GM18867 (cell line): ENCODE data around the gene INHBC.
A peak's percentile ranks its signal among the peaks of the same experiment; 100 is the strongest.
"Not testable (repeated sequence)": the region's sequence is repeated elsewhere in the genome, so short reads cannot be mapped to it uniquely, and the experiment has no call there.

Source experiments
- ATAC-seq: cut with Tn5 transposase; IDR thresholded peaks from one replicate; pipeline ENCODE4 v1.9.1; 2021; ENCODE audit warnings: mild to moderate bottlenecking, moderate library complexity; ENCODE audit not compliant: unreplicated experiment

Gene INHBC

DNA sequence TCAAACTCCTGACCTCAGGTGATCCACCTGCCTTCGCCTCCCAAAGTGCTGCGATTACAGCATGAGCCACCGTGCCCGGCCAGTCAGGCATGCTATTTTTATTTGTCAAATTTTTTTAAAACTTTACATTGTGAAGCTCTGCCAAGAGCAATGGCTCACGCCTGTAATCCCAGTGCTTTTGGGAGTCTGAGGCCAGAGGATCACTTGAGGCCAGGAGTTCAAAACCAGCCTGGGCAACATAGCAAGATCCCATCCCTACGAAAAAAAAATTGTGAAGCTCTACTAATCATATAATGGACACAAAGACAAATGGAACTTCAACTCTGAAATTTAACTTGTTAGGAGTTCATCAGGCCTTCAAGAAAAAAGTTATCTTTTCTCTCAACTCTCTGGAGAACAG, 5.6 kb upstream of the INHBC start:
- no peak for ATAC-seq

DNA sequence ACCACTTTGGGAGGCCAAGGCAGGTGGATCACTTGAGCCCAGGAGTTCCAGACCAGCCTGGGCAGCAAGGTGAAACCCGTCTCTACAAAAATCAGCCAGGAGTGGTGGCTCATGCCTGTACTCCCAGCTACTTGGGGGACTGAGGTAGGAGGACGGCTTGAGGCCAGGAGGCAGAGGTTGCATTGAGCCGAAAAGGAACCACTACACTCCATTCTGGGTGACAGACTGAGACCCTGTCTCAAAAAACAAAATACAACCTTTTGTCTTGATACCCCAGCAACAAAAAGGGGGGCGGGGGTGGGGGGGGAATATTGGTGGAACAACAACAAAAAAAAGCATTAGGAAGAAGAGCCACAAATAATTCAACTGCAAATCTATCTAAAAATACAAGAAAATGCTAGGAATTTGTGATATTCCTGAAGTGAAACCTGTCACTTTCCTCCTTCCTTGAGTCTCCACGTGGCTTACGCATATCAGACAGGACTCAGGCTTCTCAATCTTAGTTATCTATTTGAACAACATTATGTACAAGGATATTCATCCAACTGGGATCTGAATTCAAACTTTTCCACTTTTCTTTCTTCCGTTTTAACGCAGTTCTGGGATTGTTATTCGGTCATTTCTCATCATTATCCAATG, 5.0 kb upstream of the INHBC start:
- no peak for ATAC-seq

DNA sequence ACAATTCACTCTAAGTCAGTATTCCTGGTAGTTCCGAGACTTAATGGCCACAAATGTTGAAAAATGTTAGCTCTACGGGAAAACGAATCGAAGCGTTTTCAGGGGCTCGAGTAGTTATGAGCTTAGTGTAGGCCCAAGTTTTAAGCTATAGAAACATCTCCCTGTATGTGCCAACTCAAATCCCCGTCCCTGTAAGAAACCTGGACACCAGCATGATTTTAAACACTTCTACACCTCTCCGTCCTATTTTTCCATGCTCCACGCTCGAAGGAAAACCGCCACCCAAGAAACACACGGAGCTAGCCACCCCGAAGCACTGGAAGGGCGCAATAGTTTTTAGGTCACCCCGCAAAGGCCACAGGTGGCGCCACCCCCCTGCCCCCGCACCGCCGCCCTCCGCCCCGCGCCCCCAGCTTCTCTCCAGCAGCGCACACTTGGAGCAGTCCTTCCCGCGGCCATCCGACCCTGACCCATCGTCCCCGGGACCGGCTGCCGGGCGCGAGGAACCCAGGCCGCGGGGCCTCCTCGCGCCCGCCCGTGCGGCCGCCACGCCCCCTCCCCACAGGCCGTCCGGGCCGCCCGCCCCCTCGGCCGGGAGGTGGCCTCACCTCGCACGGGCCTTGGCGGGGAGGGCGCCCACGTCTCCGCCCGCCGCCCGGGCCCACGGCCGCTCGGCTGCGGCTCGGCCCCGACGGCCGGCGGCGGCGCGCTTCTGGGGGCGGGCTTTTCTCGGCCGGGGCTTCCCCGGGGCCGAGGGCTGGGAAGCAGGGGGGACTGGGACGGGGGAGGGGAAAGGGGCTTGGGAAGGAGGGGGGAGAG, 4.3 kb upstream of the INHBC start:
- ATAC-seq: peak; percentile 63

DNA sequence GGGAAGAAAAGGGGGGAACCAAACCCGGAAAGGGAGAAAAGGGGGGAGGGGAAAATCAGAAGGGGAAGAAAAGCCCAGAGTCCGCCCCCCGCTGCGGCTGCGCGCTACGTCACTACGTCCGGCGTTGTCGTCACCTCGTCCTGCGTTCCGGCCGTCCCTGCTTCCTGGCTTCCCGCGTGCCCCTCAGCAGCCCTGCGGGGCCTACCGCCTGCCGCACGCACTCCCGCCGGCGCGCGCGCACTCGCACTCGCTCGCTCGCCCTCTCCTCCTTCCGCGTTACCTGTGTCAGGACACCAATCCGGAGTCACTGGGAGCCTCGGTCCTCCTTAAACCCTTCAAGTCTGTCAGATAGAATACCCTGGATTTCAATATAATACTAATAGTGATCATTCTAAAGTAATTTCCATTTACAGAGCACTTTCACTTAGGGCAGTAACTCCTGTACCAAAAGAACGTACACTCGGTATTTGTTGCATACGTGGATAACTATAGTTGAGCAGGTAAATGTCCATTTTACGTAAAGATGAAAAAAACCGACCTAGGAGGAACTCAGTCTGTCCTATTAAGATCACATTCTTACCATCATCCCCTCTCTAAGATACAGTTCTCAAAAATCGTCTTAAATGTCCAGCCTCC, 3.5 kb upstream of the INHBC start, which contains the start of gene R3HDM2:
TSS of gene R3HDM2 (minus strand) at position 113 of the 636 bp plus-strand sequence. CDS start 120,615 bp downstream, outside the sequence.
- peak; percentile 93 for ATAC-seq

DNA sequence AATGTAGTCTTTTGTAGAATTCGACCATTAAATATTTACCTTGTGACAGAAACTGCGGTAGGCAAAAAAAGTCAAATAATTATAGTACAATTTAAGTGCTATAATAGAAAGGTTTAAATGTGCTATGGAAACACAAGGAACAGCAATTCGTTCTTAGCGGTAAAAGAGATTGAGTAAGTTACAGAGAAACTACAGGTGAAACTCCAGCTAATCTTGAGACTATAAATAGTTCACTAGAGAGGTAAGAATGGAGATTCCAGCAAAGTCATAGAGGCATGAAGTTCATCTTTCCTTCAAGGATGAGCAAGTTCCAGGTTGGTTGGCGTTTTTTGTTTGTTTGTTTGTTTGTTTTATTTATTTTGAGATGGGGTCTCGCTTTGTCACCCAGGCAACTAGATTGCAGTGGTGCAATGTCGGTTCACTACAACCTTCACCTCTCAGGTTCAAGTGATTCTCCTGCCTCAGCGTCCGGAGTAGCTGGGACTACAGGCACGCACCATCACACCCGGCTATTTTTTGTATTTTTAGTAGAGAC, 2.9 kb upstream of the INHBC start:
- ATAC-seq: no peak

DNA sequence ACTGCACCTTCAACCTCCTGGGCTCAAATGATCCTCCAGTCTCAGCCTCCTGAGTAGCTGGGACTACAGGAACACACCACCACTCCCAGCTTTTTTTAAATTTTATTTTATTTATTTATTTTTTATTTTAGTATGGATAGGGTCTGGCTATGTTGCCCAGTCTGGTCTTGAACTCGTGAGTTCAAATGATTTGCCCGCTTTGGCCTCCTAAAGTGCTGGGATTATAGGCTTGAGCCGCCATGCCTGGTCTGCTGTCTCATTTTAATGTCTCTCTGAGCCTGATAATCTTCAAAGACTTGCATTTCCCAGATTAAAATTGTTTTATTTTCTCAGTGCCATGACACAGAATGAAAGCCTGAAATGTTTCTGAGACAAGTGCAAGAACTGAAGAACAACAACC, 1.2 kb upstream of the INHBC start:
- ATAC-seq: no peak

DNA sequence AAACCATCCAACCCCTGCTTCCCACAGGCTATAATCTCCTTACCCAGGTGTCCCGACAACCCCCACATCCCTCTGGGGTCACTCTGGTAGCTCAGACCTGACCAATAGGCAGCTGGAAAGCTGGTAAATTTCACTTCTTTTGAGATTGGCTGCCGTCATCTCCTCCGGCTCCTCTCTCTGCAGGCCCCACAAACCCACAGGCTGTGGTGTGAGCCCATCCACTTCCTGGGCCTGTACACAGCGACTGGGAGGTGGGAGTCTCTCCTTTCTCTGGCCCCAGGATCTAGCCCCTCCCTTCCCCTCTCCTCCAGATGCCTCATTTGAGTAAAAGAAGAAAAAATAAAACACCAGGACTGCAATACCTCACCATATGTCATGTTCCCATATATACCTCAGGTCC, 709 bp downstream of the INHBC start:
- ATAC-seq: no peak

DNA sequence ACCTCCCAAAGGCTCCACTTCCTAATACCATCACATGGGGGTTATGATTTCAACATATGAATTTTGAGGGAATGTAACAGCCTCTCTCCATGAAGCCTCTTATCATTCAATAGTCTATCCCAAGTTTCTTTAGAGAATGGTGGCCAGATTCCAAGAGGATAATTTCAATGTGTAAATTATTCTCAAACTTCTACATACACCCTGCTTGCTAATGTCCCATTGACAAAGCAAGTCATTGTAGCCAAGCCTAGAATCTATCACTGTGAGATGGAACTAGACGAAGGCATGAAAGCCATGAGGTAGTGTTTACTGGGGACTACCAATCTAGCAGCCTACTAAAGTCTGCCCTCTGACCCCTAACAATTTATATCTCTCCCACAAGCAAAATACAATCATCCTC, 3.8 kb downstream of the INHBC start:
- ATAC-seq: no peak

DNA sequence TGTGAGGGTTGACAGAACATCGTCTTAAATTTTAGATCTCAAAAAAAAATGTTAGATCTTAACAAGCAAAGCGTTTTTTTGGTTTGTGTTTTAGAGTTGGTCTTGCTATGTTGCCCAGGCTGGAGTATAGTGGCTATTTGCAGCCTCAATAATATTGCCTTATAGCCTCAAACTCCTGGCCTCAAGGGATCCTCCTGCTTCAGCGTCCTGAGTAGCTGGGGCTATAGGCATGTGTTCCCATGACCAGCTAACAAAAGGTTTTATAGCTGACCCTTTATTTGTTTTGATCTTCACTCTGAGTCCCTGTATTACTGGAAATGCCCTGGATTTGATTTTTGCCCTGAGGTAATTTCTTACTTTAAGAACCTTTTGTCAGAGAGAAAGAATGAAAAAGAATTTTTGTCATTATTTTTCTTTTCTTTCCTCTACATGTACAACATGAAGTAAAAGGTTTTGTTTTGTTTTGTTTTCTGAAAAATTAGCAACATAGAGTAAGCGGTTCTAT, 5.2 kb downstream of the INHBC start:
- no peak for ATAC-seq

DNA sequence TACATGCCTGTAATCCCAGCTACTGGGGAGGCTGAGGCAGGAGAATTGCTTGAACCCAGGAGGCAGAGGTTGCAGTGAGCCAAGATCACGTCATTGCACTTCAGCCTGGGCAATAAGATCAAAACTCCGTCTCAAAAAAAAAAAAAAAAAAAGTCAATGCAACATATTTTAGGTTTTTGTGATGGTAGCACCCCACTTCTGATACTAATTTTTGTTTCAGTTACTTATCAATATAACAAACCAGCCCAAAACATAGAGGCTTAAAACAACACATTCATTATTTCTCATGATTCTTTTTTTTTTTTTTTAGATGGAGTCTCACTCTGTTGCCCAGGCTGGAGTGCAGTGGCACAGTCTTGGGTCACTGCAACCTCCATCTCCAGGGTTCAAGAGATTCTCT, 6.8 kb downstream of the INHBC start:
- not testable (repeated sequence) for ATAC-seq

DNA sequence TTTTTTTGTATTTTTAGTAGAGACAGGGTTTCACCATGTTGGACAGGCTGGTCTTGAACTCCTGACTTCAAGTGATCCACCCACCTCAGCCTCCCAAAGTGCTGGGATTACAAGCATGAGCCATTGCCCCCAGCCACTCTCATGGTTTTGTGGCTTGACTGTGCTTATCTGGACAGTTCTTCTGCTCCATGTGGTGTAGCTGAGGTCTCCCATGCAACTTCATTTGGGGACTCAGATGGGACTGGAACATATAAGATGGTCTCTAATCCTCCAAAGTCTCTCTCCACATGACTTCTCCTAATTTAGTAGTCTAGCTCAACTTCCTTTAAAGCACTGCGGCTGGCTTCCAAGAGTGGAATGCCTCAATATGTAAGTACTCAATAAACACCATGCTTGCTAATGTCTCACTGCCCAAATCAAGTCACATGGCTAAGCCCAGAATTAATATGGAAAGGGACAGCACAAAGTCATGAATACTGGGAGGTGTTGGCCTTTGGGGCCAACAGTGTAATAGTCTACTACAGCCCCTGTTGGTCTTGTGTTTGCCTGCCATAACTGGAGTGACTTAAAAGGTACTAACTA, 7.4 kb downstream of the INHBC start:
- ATAC-seq: no peak

DNA sequence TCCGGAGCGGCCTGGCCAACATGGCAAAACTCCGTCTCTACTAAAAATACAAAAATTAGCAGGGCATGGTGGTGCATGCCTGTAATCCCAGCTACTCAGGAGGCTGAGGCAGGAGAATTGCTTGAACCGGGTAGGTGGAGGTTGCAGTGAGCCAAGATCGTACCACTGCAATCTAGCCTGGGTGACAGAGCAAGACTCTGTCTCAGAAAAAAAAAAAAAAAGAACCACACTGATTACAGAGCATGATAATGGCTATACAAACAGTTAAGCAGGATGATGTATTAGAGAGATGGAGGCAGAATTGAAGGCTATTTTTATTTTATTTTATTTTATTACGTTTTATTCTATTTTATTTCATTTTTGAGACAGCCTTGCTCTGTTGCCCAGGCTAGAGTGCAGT, 9.8 kb downstream of the INHBC start:
- not testable (repeated sequence) for ATAC-seq

DNA sequence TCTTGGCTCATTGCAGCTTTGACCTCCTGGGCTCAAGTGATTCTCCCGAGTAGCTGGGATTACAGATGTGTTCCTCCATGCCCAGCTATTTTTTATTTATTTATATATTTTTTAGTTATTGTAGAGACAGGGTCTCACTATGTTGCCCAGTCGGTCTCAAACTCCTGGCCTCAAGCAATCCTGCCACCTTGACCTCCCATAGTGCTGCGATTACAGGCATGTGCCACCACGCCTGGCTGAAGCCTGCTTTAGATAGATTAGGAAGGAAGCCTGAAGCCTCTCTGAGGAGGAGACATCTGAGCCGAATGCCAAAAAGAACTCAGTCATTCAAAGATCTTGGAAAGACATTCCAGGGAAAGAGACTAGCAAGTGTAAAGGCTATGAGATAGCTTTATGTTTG, 10.2 kb downstream of the INHBC start:
- ATAC-seq: no peak

DNA sequence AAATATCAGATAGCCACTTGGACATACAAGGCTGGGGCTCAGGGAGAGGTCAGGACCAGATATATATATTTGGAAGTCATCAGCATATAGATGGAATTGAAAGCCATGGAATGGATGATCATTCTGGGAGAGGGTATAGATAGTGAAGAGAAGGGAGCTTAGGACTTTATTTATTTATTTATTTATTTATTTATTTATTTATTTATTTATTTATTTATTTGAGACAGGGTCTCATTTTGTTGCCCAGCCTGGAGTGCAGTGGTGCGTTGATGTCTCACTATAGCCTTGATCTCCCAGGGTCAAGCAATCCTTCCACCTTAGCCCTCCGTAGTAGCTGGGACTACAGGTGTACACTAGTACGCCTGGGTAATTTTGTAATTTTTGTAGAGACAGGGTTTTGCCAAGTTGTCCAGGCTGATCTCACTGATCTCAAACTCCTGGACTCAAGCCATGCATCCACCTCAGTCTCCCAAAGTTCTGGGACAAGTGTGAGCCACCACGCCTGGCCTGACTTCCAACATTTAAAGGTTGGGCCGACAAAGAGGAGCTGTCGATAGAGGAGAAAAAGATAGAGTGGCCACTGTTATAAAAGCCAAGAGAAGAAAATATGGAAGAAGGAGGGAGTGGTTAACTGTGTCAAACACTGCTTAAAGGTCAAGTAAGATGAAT, 11.8 kb downstream of the INHBC start:
- ATAC-seq: no peak

DNA sequence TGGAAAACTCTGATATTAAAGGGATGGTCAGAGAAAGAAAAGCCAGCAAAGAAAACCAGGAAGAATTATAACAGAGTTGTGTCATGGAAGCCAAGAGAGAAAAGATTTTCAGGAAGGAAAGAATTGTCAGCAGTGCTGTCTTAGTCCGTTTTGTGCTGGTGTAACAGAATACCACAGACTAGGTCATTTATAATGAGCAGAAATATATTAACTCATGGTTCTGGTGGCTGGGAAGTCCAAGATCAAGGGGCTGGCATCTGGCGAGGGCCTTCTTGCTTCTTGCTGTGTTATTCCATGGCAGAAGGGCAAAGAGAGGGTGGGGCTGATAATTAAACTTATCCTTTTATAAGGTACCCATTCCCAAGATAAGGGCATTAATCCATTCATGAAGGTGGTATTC, 14.1 kb downstream of the INHBC start:
- ATAC-seq: no peak

DNA sequence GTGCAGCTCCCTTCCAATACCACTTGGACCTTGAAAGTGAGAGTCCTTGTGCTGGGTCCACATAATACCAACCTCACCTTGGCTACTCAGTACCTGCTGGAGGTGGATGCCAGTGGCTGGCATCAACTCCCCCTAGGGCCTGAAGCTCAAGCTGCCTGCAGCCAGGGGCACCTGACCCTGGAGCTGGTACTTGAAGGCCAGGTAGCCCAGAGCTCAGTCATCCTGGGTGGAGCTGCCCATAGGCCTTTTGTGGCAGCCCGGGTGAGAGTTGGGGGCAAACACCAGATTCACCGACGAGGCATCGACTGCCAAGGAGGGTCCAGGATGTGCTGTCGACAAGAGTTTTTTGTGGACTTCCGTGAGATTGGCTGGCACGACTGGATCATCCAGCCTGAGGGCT, 14.8 kb downstream of the INHBC start:
- ATAC-seq: no peak

DNA sequence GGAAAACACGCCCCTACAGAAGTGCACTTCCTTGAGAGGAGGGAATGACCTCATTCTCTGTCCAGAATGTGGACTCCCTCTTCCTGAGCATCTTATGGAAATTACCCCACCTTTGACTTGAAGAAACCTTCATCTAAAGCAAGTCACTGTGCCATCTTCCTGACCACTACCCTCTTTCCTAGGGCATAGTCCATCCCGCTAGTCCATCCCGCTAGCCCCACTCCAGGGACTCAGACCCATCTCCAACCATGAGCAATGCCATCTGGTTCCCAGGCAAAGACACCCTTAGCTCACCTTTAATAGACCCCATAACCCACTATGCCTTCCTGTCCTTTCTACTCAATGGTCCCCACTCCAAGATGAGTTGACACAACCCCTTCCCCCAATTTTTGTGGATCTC, 15.5 kb downstream of the INHBC start:
- no peak for ATAC-seq

DNA sequence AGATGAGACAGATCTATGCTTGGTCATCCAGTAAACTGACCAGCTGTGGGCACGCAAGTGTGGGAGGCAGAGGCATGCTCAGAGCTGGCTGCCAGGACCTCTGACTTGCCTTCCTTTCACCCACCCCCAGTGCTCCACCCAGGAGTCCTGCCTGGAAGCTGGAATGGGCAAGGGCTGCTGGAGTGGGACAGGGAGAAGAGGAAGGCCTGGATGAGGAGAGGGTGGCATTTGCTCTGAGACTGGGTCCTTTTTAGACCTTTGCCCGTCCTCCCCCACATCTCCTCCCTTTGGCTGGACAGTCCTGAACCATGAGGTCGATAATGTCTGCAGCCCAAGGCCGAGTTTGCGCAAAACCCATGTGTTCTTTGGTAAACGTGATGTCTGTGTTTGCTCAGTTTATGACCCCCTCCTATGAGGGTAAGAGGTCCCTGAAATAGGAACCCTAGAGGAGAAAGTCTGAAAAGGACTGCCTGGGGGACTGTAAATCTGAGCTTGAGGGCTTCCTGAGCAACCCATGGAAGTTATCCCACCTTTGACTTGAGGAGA, 16.7 kb downstream of the INHBC start:
- ATAC-seq: no peak

DNA sequence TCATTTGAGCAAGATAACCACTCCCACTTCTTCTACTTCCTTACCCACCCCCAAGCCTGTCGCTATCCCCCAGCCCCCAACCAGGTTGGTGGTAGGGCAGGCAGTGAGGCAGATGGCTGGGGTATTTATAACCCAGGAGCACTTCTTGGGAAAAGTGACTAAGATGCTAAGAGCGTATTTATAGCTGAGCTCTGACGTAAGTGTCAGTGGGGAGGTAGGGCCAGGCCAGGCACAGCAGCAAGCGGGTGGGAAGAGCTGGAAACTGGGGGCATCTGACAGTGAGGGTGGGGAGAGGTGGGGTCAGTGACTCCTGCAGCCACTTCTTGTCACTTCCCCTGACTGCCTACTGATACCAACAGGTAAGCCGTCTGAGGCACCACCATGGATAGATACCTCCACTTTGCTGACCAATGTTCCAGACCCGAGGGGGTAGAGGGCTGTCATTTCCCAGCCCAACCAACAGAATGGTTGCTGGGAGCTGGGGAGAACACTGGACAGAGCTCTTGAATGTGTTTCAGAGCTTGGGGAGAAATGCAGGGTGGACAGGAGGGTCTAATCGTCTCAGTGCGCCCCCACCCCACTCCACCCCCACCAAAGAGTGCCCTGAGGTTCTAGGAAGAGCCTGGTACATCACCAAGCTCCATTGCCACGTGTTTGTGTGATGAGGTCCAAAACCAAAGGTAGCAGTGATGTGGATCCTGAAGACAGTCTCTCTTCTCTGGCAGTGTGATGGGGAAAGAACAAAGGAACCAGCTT, 17.8 kb downstream of the INHBC start:
- no peak for ATAC-seq
